IPS DF 4.7 (cell line): Measurements from ENCODE around the gene NUAK1.

ENCODE experiments used
- DNase-seq: peaks from one replicate; pipeline ENCODE4 v3.0.0-alpha.2; 2013; ENCODE audit warnings: low spot score; ENCODE audit errors: extremely low read depth

The NUAK1 gene

DNA sequence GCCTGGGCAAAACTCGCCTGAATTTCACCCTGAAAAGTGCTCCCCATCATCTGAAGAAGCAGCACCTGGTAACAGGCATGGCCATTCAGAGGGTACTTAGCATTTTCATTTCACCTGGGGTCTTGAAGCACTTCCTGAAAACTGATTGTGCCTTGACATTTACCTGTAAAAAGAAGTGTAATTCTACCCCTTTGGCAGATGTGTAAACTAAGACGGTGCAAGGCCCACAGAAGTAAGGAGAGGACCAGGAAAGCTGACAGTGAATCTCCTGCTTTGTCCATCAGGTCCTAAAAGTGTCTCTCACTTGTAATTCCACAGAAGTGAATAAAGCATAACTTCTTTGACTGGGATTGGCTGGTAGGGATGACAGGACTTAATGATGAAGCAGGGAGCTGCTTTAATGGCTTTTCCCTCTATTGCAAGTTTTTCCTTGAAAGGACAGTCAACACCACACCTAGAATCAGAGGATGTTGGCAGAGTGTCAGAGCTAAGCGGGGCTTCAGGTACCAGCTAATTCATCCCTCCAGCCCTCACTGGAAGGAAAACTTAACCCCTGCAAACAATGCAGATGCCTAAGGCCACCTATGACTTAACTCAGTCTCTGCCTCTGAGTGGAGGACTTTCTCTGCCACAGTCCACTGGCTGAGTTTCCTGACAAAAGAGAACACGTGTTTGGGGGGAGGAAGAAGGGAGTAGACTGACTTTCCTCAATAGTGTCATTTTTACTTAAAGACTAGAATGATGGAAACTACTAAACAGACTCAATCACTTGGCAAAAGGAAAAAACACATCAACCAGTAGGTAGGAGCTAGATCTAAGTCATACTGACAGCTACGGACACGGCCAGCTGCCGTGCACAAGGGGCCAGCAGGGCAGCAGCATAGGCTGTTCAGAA is 74.7 kb downstream of the NUAK1 start:
- no peak for DNase-seq

DNA sequence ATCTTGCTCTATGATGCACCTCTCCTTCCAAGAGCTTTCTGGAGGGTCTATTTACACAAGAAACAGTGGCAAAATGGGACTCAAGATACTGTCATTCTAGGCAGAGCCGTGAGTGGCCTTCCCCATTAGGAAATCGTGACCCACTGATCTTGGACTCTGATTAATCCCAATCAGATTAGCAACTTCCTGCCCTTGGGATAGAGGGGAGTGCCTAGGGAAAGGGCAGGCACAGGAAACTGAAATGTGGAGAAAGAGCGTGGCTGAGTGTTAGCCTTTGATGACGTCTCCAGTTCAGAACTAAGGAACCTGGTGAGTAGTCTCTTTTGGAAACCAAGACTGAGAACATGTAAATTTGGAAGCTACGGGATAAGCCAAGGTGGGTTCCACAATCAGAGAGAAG is 76.1 kb downstream of the NUAK1 start:
- DNase-seq, result no peak

GRCh38 chr12:106058256-106059182 is 80.2 kb downstream of the NUAK1 start:
- DNase-seq, result no peak

DNA sequence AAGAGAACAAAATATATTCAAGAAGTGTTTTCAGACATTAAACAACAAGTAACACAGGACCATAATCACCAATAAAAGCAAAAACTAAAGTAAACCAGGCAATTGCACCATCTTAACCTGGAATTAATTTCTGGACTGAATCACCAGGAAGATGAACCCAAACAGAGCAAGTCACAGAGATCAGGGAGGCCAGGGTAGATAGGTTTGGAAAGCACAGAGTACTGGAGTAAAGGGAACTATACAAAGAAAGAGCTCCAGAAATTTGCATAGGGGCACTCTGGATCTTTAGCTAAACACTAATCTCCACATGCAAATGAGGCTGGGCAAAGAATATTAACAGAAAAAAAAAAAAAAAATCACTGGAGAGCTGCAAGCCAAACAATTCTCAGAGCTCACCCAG is 84.7 kb downstream of the NUAK1 start:
- no peak for DNase-seq

GRCh38 chr12:106051853-106052531 is 86.8 kb downstream of the NUAK1 start:
- no peak for DNase-seq

DNA sequence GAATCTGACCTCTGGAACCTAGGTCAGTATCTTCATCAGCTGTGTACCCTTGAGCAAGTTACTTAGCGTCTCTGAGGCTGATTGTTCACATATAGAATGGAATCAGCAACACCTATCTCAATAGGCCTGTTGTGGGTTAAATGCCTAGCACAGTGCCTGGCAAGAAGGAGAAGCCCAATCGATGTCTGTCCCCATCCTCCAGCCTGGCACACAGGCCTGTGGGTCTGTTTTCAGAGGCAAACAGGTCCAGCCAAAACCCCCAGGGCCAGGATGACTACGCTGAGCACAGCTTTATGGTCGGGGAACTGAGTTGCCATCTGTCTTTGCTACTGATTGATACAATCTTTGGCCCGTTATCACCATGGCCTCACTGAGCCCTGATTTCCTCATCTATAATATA is 89.2 kb downstream of the NUAK1 start:
- no peak for DNase-seq

DNA sequence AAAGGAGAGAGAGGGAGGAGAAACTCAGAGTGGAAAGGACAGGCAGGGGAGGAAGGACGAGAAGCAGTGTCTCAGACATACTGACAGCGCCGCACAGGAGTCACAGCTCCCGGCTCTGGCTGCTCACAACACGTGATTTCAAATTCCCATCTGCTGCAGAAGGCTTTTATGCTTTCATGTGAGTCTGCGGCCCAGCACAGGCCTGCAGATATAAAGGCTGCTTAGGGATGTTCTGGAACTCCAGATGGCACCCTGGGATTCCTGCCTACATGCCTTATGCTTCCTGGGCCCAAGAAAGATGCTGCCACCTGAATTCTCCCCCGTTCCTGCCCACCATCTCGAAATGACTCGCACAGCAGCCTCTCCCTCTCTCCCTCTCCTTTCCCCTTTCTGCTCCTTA is 89.6 kb downstream of the NUAK1 start:
- no peak for DNase-seq

DNA sequence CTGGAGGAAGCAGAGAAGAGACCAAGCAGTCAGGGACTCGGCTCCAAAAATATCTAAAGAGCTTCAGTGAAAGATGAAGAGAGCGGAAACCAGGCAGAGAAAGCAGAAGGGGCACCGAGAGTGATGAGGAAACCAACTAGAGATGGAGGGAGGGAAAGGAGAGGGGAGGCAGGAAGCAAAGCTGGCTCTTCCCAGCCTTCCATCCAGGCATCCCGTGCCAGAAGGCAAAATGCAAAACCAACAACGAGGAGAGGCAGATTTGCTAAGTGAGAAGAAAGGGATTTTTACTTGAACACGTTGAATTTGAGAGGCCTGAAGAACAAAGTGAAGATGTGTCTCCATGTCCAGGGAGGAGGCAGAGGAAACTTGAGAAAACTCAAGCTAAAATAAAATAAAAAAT is 90.1 kb downstream of the NUAK1 start:
- no peak for DNase-seq

- no peak for DNase-seq
These were observed 90.7 kb downstream of the NUAK1 start for GRCh38 chr12:106048016-106048415.

DNA sequence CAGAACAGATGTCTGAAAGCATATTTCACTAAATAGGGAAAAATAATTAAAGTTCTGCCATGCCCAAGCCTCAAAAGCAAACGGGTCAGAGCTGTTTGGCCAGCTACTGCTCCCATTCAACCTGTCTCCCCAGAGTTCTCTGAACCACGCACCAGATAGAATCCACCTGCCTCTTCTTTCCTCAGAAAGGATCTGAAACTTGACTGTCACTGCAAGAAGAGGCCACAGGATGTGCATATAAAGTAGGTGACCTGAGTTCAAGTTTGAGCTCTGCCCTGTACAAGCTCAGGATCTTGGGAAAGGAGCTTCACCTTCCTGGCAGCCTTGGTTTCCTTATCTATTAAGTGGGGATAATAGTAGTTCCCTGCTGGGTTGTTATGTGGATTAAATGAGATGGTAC is 91.8 kb downstream of the NUAK1 start:
- no peak for DNase-seq

- DNase-seq, result no peak
These were observed 92.4 kb downstream of the NUAK1 start for GRCh38 chr12:106046301-106046846.

- no peak for DNase-seq
These were observed 93.5 kb downstream of the NUAK1 start for GRCh38 chr12:106045251-106045674.

DNA sequence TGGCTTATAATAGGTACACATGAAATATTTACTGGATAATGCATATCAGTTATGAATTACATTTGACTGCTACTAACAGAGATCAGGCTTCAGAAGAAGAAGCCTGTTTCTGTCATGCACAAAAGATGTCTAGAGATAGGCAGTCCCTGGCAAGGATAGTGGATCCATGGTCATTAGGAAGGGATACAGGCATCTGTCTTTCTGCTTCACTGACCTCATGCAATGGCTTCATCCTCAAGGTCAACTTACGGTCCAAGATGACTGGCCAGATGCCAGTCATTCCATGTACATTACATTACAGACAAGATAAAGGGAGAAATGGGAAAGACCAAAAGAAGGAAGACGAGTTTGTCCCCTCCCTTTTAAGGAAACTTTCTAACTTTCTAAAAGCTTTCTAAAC is 94.0 kb downstream of the NUAK1 start:
- no peak for DNase-seq

- no peak for DNase-seq
These were observed 96.7 kb downstream of the NUAK1 start for GRCh38 chr12:106042037-106042436.

GRCh38 chr12:106040521-106040920 is 98.2 kb downstream of the NUAK1 start:
- no peak for DNase-seq

DNA sequence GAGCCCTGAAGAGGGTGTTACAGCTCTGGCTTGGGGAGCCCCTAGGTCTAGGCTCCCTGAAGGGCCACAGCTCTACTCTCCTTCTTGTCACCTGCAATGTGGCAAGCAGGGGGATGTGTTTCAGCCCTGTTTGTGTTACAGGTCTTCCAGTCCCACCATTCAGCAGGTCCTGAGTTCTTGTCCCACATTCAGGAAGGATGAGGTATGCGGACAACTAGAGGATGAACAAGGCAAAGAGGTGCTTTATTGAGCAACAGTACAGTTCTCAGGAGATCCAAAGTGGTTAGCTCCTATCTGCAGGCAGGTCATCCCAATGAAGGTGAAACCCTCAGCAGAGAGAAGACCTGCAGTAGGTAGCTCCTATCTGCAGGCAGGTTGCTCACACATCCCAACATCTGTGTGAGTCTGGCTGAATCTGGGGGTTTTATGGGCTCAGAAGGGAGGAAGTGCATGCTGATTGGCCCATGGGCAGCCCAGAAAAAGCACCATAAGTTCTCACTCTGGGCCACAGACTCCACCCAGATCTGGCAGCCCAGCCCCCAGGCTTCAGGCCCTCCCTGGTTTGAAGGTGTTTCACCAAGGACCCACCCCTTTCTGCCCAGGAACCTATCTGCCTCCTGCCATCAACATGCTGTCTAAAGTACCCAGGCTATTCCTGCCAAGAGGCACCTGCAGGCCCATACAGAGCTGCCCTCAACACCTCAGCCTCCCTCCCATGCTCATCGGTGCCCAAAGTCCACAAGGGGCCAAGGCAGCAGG is 98.9 kb downstream of the NUAK1 start:
- DNase-seq, result no peak

- DNase-seq, result no peak
These were observed 99.5 kb downstream of the NUAK1 start for GRCh38 chr12:106039242-106039641.

- no peak for DNase-seq
These were observed 101.0 kb downstream of the NUAK1 start for GRCh38 chr12:106037524-106038298.

GRCh38 chr12:106035421-106035820 is 103.3 kb downstream of the NUAK1 start:
- DNase-seq, result no peak

DNA sequence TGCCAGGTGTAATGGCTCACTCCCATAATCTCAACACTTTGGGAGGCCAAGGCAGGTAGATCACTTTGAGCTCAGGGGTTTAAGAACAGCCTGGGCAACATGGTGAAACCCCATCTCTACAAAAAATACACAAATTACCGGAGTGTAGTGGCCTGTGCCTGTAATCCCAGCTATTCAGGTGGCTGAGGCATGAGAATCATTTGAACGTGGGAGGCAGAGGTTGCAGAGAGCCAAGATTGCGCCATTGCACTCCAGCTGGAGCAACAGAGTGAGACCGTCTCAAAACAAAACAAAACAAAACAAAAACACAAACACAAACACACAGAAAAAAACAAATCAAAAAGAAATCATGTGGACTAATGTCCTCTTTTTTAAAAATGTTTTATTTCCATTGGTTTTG is 104.4 kb downstream of the NUAK1 start:
- no peak for DNase-seq
